Measurements from ENCODE around the gene ACOXL.

GRCh38 chr2:110852051-110852450 lies 119.7 kb downstream of the ACOXL start:
- TF ChIP-seq CTCF (conservative IDR thresholded peaks at IDR 0.05 in 1 of 2, IDR thresholded peaks at IDR 0.05 in 1 of 2; ENCODE audit: extremely low read depth in 1 of 2, insufficient read depth in 1 of 2, low read depth in 1 of 2, low read length in 2 of 2), result no peak
- TF ChIP-seq EZH2 (IDR thresholded peaks at IDR 0.05; ENCODE audit: borderline replicate concordance, low read length), result no peak

Data from mammary epithelial cell (primary cell).